HG02970 (cell line): Measurements from ENCODE around the gene PRXL2B.

ENCODE experiments used
- ATAC-seq: cut with Tn5 transposase; IDR thresholded peaks from one replicate; pipeline ENCODE4 v1.9.1; 2021; ENCODE audit warnings: mild to moderate bottlenecking, moderate library complexity, moderate number of reproducible peaks; ENCODE audit not compliant: unreplicated experiment, low FRiP score

PRXL2B gene

GRCh38 chr1:2632051-2632430 lies 45.5 kb downstream of the PRXL2B start:
- ATAC-seq: no peak

GRCh38 chr1:2632561-2633361 lies 46.2 kb downstream of the PRXL2B start, which contains the start of gene MMEL1:
Gene MMEL1 (minus strand): TSS chr1:2633016. CDS start chr1:2629484, 3,532 bp downstream.
- ATAC-seq: no peak

GRCh38 chr1:2633366-2633935 lies 46.9 kb downstream of the PRXL2B start:
- no peak for ATAC-seq

GRCh38 chr1:2633936-2634491 lies 47.4 kb downstream of the PRXL2B start:
- no peak for ATAC-seq

- ATAC-seq: no peak
Observed at GRCh38 chr1:2635361-2636010, 48.9 kb downstream of the PRXL2B start.

GRCh38 chr1:2636733-2637132 lies 50.2 kb downstream of the PRXL2B start:
- no peak for ATAC-seq

GRCh38 chr1:2637442-2638145 lies 51.0 kb downstream of the PRXL2B start:
- ATAC-seq: no peak

GRCh38 chr1:2638466-2639115 lies 52.0 kb downstream of the PRXL2B start:
- no peak for ATAC-seq

- ATAC-seq: no peak
Observed at GRCh38 chr1:2639203-2639602, 52.6 kb downstream of the PRXL2B start.

GRCh38 chr1:2639607-2640521 lies 53.3 kb downstream of the PRXL2B start:
- no peak for ATAC-seq

GRCh38 chr1:2640626-2641025 lies 54.0 kb downstream of the PRXL2B start:
- ATAC-seq: no peak
